H9 (cell line): ENCODE results near the gene TRIP6. TPM values are rescaled to one million over a fixed set of nuclear protein-coding genes. Genes with fewer than 3 reads are reported as not detected.

Source experiments
- DNase-seq: peaks from one replicate; pipeline ENCODE4 v3.0.0-alpha.2; 2017
- H2AFZ ChIP-seq: one replicate; pipeline ENCODE4 v1.6.1; 2013; ENCODE audit warnings: mild to moderate bottlenecking, low read length, control low read depth, moderate library complexity
- H2AK5ac ChIP-seq: 2 replicates; pipeline ENCODE4 v1.6.1; 2013; ENCODE audit warnings: low read length, control low read depth, mixed read lengths; ENCODE audit not compliant: insufficient read length
- H2BK120ac ChIP-seq: one replicate; pipeline ENCODE4 v1.6.1; 2013; ENCODE audit warnings: low read depth, mild to moderate bottlenecking, low read length, control low read depth, inconsistent platforms; ENCODE audit not compliant: poor library complexity, severe bottlenecking
- H2BK12ac ChIP-seq: 2 replicates; pipeline ENCODE4 v1.6.1; 2013; ENCODE audit warnings: low read length, control low read depth, mixed read lengths, low read depth; ENCODE audit not compliant: insufficient read length
- H2BK15ac ChIP-seq: 2 replicates; pipeline ENCODE4 v1.6.1; 2013; ENCODE audit warnings: low read depth, low read length, control low read depth
- H2BK20ac ChIP-seq: one replicate; pipeline ENCODE4 v1.6.1; 2013; ENCODE audit warnings: low read depth, mild to moderate bottlenecking, low read length, control low read depth, inconsistent platforms; ENCODE audit not compliant: poor library complexity, severe bottlenecking
- H2BK5ac ChIP-seq: 2 replicates; pipeline ENCODE4 v1.6.1; 2013; ENCODE audit warnings: low read length, control low read depth, mixed read lengths; ENCODE audit not compliant: insufficient read length
- H3K14ac ChIP-seq: 2 replicates; pipeline ENCODE4 v1.6.1; 2013; ENCODE audit warnings: low read length, control low read depth; ENCODE audit not compliant: insufficient read depth
- H3K18ac ChIP-seq: 2 replicates; pipeline ENCODE4 v1.6.1; 2013; ENCODE audit warnings: low read depth, mild to moderate bottlenecking, mixed read lengths, low read length, control low read depth; ENCODE audit not compliant: insufficient read length
- H3K23ac ChIP-seq: 2 replicates; pipeline ENCODE4 v1.6.1; 2013; ENCODE audit warnings: low read length, control low read depth, mixed read lengths, low read depth; ENCODE audit not compliant: insufficient read length
- H3K23me2 ChIP-seq: 2 replicates; pipeline ENCODE4 v1.6.1; 2013; ENCODE audit warnings: low read depth, mild to moderate bottlenecking, mixed read lengths, low read length, control low read depth; ENCODE audit not compliant: insufficient read length, poor library complexity, severe bottlenecking
- H3K27ac ChIP-seq: 2 replicates; pipeline ENCODE4 v1.5.1; 2013; ENCODE audit warnings: low read length, control low read depth, mixed read lengths, low read depth; ENCODE audit not compliant: insufficient read length
- H3K27me3 ChIP-seq: 2 replicates; pipeline ENCODE4 v1.6.1; 2013; ENCODE audit warnings: low read length, control low read depth, inconsistent platforms; ENCODE audit not compliant: insufficient read depth
- H3K4ac ChIP-seq: 2 replicates; pipeline ENCODE4 v1.6.1; 2013; ENCODE audit warnings: low read depth, mild to moderate bottlenecking, control low read depth, inconsistent platforms, low read length, moderate library complexity
- H3K4me1 ChIP-seq: 2 replicates; pipeline ENCODE4 v1.6.1; 2013; ENCODE audit warnings: low read length, control low read depth, inconsistent platforms; ENCODE audit not compliant: insufficient read depth
- H3K4me2 ChIP-seq: 2 replicates; pipeline ENCODE4 v1.6.1; 2013; ENCODE audit warnings: low read length, control low read depth, mixed read lengths; ENCODE audit not compliant: insufficient read length, insufficient read depth
- H3K56ac ChIP-seq: 2 replicates; pipeline ENCODE4 v1.6.1; 2013; ENCODE audit warnings: low read depth, mild to moderate bottlenecking, mixed read lengths, low read length, control low read depth; ENCODE audit not compliant: insufficient read length
- H3K79me1 ChIP-seq: 2 replicates; pipeline ENCODE4 v1.6.1; 2013; ENCODE audit warnings: low read depth, mild to moderate bottlenecking, moderate library complexity, low read length, control low read depth, inconsistent platforms; ENCODE audit not compliant: insufficient read depth, poor library complexity, severe bottlenecking
- H3K79me2 ChIP-seq: 2 replicates; pipeline ENCODE4 v1.6.1; 2013; ENCODE audit warnings: low read length, control low read depth, inconsistent platforms; ENCODE audit not compliant: insufficient read depth
- H3K9ac ChIP-seq: 2 replicates; pipeline ENCODE4 v1.6.1; 2013; ENCODE audit warnings: low read length, control low read depth, mixed read lengths; ENCODE audit not compliant: insufficient read length; ENCODE audit errors: extremely low read depth
- H3K9me3 ChIP-seq: one replicate; pipeline ENCODE4 v1.6.1; 2013; ENCODE audit warnings: low read depth, low read length, inconsistent platforms; ENCODE audit not compliant: control insufficient read depth
- H3T11ph ChIP-seq: one replicate; pipeline ENCODE4 v1.6.1; 2013; ENCODE audit warnings: mild to moderate bottlenecking, low read length, control low read depth, inconsistent platforms
- H4K20me1 ChIP-seq: one replicate; pipeline ENCODE4 v1.6.1; 2013; ENCODE audit not compliant: control insufficient read depth, insufficient read length, insufficient read depth
- H4K5ac ChIP-seq: 2 replicates; pipeline ENCODE4 v1.6.1; 2013; ENCODE audit warnings: low read depth, mild to moderate bottlenecking, mixed read lengths, low read length, control low read depth; ENCODE audit not compliant: insufficient read length
- H4K8ac ChIP-seq: replicated peaks from 2 replicates; pipeline ENCODE4 v1.6.1; 2013; ENCODE audit warnings: low read length, control low read depth, mixed read lengths, low read depth; ENCODE audit not compliant: insufficient read length
- H4K91ac ChIP-seq: 2 replicates; pipeline ENCODE4 v1.6.1; 2013; ENCODE audit warnings: low read depth, mild to moderate bottlenecking, moderate library complexity, mixed read lengths, low read length, control low read depth; ENCODE audit not compliant: insufficient read length
- H3K27ac Mint-ChIP-seq, 3 experiments: 2 replicates in 2 of 3; 3 replicates in 1 of 3; pipeline ENCODE4 v1.8.0; 2020 to 2021; ENCODE audit warnings: mixed read lengths in 3 of 3, mild to moderate bottlenecking in 1 of 3, moderate library complexity in 1 of 3
- H3K27me3 Mint-ChIP-seq: 2 replicates; pipeline ENCODE4 v1.8.0; 2021; ENCODE audit warnings: low read depth, mild to moderate bottlenecking, moderate library complexity, mixed read lengths
- H3K36me3 Mint-ChIP-seq, 3 experiments: 2 replicates in 2 of 3; 3 replicates in 1 of 3; pipeline ENCODE4 v1.8.0; 2020 to 2021; ENCODE audit warnings: low read depth in 3 of 3, mixed read lengths in 3 of 3; ENCODE audit not compliant: insufficient read depth in 1 of 3
- H3K4me1 Mint-ChIP-seq, 2 experiments: 2 replicates each; pipeline ENCODE4 v1.8.0; 2020; ENCODE audit warnings: mixed read lengths in 2 of 2
- H3K4me3 Mint-ChIP-seq, 2 experiments: 2 replicates in 1 of 2; 3 replicates in 1 of 2; pipeline ENCODE4 v1.8.0; 2020 to 2021; ENCODE audit warnings: mild to moderate bottlenecking in 2 of 2, mixed read lengths in 2 of 2, moderate library complexity in 1 of 2
- H3K9me3 Mint-ChIP-seq, 2 experiments: 2 replicates in 1 of 2; 3 replicates in 1 of 2; pipeline ENCODE4 v1.8.0; 2020; ENCODE audit warnings: mild to moderate bottlenecking in 2 of 2, mixed read lengths in 2 of 2, moderate library complexity in 1 of 2
- WGBS: extraction: QIAGEN DNeasy Blood & Tissue Kit; methylation state at CpG from one replicate; pipeline ENCODE4 v1.1.7; 2013; ENCODE audit warnings: missing lambda C conversion rate, low lambda C conversion rate, mixed read lengths; ENCODE audit not compliant: insufficient read length; ENCODE audit errors: extremely low coverage; 5-methylcytosine and 5-hydroxymethylcytosine counted together
- total RNA-seq: library from RNA; stranded (reverse); gene quantifications from 2 replicates; pipeline ENCODE4 v1.2.1, GENCODE V29; 2021
- TF ChIP-seq, protein P1 (sequence below): fragments of 200-600 bp; sonication (generic); conservative IDR thresholded peaks from 3 replicates; pipeline ENCODE4 v1.8.0; 2021; ENCODE audit warnings: antibody characterized with exemption, mild to moderate bottlenecking

Gene TRIP6
- total RNA-seq, 1 experiment from 2014 or later = 122 TPM

DNA sequence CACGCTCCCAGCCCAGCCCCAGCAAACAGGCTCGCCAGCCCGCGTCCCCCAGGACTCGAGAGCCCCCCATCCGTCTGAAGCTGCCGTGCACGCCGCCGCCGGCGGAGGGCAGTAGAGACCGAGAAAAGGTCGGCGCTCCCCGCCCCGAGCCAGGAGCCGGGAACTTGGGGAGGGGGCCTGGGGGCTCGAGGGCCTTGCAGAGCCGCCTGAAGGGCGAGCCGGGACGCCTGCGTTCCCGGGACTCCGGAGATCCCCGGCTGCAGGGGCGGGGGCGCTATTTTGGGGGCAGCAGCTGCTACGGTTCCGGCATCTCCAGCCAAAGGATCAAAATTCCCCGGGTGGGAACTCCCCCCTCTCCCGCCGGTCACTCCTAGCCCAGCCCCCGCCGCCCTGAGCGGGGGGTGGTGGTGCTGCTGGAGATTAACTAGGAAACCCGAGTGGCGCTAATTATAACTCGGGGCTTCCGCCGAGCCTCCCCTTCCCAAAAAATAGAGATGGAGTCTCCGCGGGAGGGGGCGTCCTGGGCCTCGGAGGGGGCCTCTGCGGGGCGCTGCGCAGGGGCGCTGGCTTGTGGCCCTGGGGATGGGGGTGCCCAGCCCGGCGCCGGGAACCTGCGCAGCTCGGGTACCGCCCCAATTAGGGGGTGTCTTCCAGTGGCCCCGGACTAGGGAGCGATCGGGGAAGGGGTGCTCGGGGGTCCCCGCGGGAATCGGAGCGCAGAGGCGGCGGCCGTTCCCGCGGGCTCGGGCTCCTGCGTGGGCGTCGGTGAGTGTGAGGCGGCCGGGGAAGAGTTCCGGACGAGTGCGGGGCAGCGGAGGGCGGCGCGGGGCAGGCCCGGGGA, 27.9 kb downstream of the TRIP6 start:
- peak overlapping the region; percentile 54 to 71 for H3K4me3 Mint-ChIP-seq
- no CpG with 5 or more reads among the region's 83 CpGs for WGBS

More for the DNA sequence above, 27.9 kb downstream of the TRIP6 start:
- Histone ChIP-seq H3K9me3 (no peaks in the 10 kb centered on the region), H3K27ac (no peak overlapping the region), H3K4ac (no peak overlapping the region), H2BK120ac (no peak overlapping the region), H3K4me2 (peak overlapping the region; percentile 33), H2AFZ (no peak overlapping the region), H2BK5ac (no peak overlapping the region), H2BK15ac (no peak overlapping the region), H2AK5ac (no peak overlapping the region), H2BK12ac (no peak overlapping the region), H4K5ac (no peak overlapping the region), H3K4me1 (peaks cover 2% of the 10 kb centered on the region; the same call in 1 of the 2 replicates), H3K56ac (no peak overlapping the region), H3K23ac (no peak overlapping the region), H3K79me2 (no peaks in the 10 kb centered on the region), H3K23me2 (peaks cover 27% of the 10 kb centered on the region), H4K91ac (no peak overlapping the region), H4K8ac (no peak overlapping the region), H3K18ac (no peak overlapping the region), H3K9ac (no peak overlapping the region), H3K27me3 (peaks cover 7% of the 10 kb centered on the region), H2BK20ac (no peak overlapping the region), H3K79me1 (no peaks in the 10 kb centered on the region), H3T11ph (no peak overlapping the region), H3K14ac (no peak overlapping the region), H4K20me1 (no peaks in the 10 kb centered on the region)
- TF ChIP-seq, protein P1, sequence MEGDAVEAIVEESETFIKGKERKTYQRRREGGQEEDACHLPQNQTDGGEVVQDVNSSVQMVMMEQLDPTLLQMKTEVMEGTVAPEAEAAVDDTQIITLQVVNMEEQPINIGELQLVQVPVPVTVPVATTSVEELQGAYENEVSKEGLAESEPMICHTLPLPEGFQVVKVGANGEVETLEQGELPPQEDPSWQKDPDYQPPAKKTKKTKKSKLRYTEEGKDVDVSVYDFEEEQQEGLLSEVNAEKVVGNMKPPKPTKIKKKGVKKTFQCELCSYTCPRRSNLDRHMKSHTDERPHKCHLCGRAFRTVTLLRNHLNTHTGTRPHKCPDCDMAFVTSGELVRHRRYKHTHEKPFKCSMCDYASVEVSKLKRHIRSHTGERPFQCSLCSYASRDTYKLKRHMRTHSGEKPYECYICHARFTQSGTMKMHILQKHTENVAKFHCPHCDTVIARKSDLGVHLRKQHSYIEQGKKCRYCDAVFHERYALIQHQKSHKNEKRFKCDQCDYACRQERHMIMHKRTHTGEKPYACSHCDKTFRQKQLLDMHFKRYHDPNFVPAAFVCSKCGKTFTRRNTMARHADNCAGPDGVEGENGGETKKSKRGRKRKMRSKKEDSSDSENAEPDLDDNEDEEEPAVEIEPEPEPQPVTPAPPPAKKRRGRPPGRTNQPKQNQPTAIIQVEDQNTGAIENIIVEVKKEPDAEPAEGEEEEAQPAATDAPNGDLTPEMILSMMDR = peak; percentile 94
- DNase-seq = peak; percentile 80
- no peak overlapping the region for H3K27ac Mint-ChIP-seq
- H3K36me3 Mint-ChIP-seq = no peaks in the 10 kb centered on the region
- H3K9me3 Mint-ChIP-seq = no peaks in the 10 kb centered on the region; a peak in 2 of 5 replicates
- peaks cover 24 to 25% of the 10 kb centered on the region in 2 experiments for H3K4me1 Mint-ChIP-seq
- peaks cover 25% of the 10 kb centered on the region for H3K27me3 Mint-ChIP-seq
